ENCODE results near the gene TFR2.

The TFR2 gene

GRCh38 chr7:100641463-100641859 is at the start of gene TFR2:
Gene TFR2, minus strand, starts transcription at chr7:100641552. Its CDS starts 43 bp downstream, at chr7:100641509.
- TF ChIP-seq, protein P1, sequence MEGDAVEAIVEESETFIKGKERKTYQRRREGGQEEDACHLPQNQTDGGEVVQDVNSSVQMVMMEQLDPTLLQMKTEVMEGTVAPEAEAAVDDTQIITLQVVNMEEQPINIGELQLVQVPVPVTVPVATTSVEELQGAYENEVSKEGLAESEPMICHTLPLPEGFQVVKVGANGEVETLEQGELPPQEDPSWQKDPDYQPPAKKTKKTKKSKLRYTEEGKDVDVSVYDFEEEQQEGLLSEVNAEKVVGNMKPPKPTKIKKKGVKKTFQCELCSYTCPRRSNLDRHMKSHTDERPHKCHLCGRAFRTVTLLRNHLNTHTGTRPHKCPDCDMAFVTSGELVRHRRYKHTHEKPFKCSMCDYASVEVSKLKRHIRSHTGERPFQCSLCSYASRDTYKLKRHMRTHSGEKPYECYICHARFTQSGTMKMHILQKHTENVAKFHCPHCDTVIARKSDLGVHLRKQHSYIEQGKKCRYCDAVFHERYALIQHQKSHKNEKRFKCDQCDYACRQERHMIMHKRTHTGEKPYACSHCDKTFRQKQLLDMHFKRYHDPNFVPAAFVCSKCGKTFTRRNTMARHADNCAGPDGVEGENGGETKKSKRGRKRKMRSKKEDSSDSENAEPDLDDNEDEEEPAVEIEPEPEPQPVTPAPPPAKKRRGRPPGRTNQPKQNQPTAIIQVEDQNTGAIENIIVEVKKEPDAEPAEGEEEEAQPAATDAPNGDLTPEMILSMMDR (IDR thresholded peaks at IDR 0.05), result no peak
- no peak for TF ChIP-seq ZFX (IDR thresholded peaks at IDR 0.05; ENCODE audit: borderline replicate concordance)
- H3K27ac ChIP-seq, result no peak within 1 kb of the TSS

DNA sequence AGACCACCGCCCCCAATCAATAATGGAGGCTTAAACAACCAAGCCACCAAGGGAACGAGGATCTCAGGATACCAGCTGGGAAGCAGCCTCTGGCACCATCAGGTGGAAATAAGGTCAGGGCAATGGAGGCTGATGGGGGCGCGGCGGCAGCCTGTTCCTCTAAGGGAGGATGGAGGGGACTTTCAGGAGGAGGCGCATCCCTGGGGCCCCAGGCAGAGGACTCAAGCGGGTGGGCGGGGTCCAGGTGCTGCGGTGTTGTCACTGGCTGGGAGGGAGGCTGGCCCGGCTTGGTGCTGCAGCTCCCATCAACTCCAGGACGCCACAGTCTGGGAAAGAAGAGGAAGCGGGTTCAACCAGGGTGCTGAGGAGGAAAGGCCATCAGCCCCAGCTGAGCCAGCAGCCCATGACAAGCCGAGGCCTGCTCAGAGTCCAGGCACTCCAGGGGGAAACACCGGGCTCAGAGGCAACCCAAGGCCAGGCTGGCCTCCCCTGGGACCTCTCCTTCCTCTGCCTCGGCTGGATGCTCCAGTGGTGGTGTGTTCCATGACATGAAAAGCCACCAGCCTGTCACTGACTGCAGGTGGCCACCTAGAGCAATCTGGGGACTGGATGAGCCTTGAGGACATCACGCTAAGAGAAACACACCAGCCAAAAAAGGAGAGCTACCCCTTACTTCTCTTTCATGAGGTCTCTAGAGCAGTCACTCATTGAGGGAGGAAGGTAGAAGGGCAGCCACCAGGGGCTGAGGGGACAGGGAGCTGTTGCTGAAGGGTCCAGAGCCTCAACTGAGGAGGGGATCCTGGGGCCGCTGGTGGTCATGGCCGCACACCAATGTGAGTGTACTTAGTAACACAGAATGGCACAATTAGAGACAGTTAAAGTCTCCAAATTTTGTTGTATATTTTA is 48.1 kb upstream of the TFR2 start:
- TF ChIP-seq, protein P1 (IDR thresholded peaks at IDR 0.05), result no peak
- TF ChIP-seq ZFX (IDR thresholded peaks at IDR 0.05; ENCODE audit: borderline replicate concordance), result no peak
- no peak overlapping the region for H3K27ac ChIP-seq

- no peak overlapping the region for H3K27ac ChIP-seq
These were observed 47.0 kb upstream of the TFR2 start for GRCh38 chr7:100688326-100688860.

DNA sequence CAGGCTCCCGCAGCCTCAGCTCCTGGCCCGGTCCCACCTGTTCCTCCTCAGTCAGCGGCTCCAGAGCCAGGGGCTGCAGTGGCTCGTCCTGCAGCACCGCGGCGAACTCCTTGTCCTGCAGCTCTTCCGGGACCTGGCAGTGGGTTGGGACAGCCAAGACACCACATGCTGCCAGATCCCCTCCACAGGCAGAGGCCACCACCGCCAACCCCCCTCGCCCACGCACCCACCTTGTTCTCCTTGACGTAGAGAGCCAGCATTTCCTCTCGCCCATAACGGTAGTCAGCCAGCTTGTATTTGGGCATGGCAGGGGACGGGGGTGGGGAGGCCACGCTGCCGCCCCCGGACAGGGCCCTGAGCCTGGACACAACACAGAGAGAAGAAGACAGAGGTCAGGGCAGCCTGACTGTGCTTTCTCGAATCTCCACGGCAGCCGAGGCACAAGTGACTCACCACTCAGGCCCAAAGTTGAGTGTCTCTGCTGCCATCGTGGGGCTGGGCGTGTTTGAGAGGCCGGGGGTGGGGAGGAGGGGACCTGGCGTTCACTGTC is 46.5 kb upstream of the TFR2 start:
- no peak overlapping the region for H3K27ac ChIP-seq
- TF ChIP-seq ZFX (IDR thresholded peaks at IDR 0.05; ENCODE audit: borderline replicate concordance), result no peak
- TF ChIP-seq, protein P1 (IDR thresholded peaks at IDR 0.05), result no peak

More at GRCh38 chr7:100688326-100688860, 47.0 kb upstream of the TFR2 start:
- TF ChIP-seq ZFX (IDR thresholded peaks at IDR 0.05; ENCODE audit: borderline replicate concordance), result no peak
- TF ChIP-seq, protein P1 (IDR thresholded peaks at IDR 0.05), result no peak

DNA sequence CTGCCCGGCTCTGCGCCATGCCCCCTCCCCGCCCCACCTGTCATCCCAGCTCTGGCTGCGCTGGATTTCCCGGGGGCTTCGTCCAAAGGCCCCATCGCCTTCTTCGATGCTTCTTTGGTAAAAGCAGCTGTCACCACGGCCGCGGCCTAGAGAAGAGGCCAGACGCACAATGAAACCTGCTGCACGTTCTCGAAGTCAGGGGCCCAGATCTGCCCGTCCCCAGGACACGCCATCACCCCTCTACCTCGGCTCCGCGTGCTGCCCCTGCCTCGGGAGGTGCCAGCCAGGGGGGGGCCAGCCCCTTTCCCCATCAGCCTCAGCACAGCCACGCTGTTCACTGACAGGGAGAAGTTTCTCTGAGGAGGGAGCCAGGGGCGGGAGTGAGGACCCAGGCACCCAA is 45.9 kb upstream of the TFR2 start:
- no peak overlapping the region for H3K27ac ChIP-seq
- TF ChIP-seq, protein P1 (IDR thresholded peaks at IDR 0.05), result no peak
- TF ChIP-seq ZFX (IDR thresholded peaks at IDR 0.05; ENCODE audit: borderline replicate concordance), result no peak

DNA sequence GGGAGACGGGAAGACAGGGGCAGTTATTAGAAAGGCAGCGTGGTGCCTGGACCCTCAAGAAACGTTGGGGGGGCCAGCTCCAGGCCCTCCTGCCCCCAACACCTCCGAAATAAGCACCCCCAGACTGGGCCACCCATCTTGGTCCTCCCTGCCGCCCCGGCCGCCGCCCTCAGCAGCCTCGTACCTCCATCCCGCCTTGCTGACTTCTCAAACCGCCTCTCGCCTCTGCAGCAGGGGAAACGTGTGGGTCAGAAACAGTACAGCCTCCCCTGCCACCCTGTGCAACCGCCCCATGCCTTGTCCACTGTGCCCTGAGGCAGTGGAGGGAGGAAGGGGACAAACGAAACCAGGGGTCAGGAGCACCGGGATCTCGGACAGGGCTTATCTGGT is 45.5 kb upstream of the TFR2 start:
- H3K27ac ChIP-seq, result no peak overlapping the region
- TF ChIP-seq, protein P1 (IDR thresholded peaks at IDR 0.05), result no peak
- TF ChIP-seq ZFX (IDR thresholded peaks at IDR 0.05; ENCODE audit: borderline replicate concordance), result no peak

All from 22Rv1 (cell line).